DMS79 (cell line): ENCODE measurements around the gene DNMT3B.
A peak's percentile ranks its signal among the peaks of the same experiment; 100 is the strongest.
"Not testable (repeated sequence)": the region's sequence is repeated elsewhere in the genome, so short reads cannot be mapped to it uniquely, and the experiment has no call there.

Experiments used
- DNase-seq: peaks from one replicate; lab custom pipeline; 2025; lab: John Stamatoyannopoulos, UW

Gene DNMT3B

GRCh38 chr20:32763202-32764004 lies 1.2 kb downstream of the DNMT3B start:
- DNase-seq = peak; percentile 22

GRCh38 chr20:32764005-32764960 lies 2.1 kb downstream of the DNMT3B start:
- no peak for DNase-seq

GRCh38 chr20:32765230-32765875 lies 3.2 kb downstream of the DNMT3B start:
- not testable (repeated sequence) for DNase-seq

GRCh38 chr20:32767418-32768198 lies 5.4 kb downstream of the DNMT3B start:
- no peak for DNase-seq

- no peak for DNase-seq
Measured at GRCh38 chr20:32772046-32772445, 9.9 kb downstream of the DNMT3B start.

- DNase-seq = no peak
Measured at GRCh38 chr20:32773223-32773622, 11.0 kb downstream of the DNMT3B start.

GRCh38 chr20:32773855-32774254 lies 11.7 kb downstream of the DNMT3B start:
- no peak for DNase-seq

GRCh38 chr20:32775336-32775991 lies 13.3 kb downstream of the DNMT3B start:
- DNase-seq = no peak

GRCh38 chr20:32777177-32777956 lies 15.2 kb downstream of the DNMT3B start:
- no peak for DNase-seq

GRCh38 chr20:32779500-32780211 lies 17.5 kb downstream of the DNMT3B start:
- DNase-seq = no peak

GRCh38 chr20:32780278-32780677 lies 18.1 kb downstream of the DNMT3B start:
- no peak for DNase-seq

GRCh38 chr20:32780749-32781655 lies 18.8 kb downstream of the DNMT3B start:
- no peak for DNase-seq

GRCh38 chr20:32784369-32785080 lies 22.3 kb downstream of the DNMT3B start:
- no peak for DNase-seq

- DNase-seq = no peak
Measured at GRCh38 chr20:32786059-32786760, 24.0 kb downstream of the DNMT3B start.

GRCh38 chr20:32787168-32787567 lies 25.0 kb downstream of the DNMT3B start:
- DNase-seq = no peak

- DNase-seq = peak; percentile 14
Measured at GRCh38 chr20:32789896-32790750, 27.9 kb downstream of the DNMT3B start.
